ENCODE results near the gene CAMK1D.
"Not testable (repeated sequence)": the region's sequence is repeated elsewhere in the genome, so short reads cannot be mapped to it uniquely, and the experiment has no call there.

The CAMK1D gene

GRCh38 chr10:12529976-12530375 is 180.6 kb downstream of the CAMK1D start:
- DNase-seq = no peak

GRCh38 chr10:12531305-12532220 is 182.2 kb downstream of the CAMK1D start:
- DNase-seq = no peak

GRCh38 chr10:12533151-12533550 is 183.8 kb downstream of the CAMK1D start:
- DNase-seq = no peak

- DNase-seq = no peak
These were observed 184.4 kb downstream of the CAMK1D start for GRCh38 chr10:12533723-12534122.

- DNase-seq = no peak
These were observed 185.5 kb downstream of the CAMK1D start for GRCh38 chr10:12534824-12535223.

GRCh38 chr10:12535656-12536055 is 186.3 kb downstream of the CAMK1D start:
- no peak for DNase-seq

GRCh38 chr10:12538491-12538995 is 189.2 kb downstream of the CAMK1D start:
- no peak for DNase-seq

- DNase-seq = no peak
These were observed 190.2 kb downstream of the CAMK1D start for GRCh38 chr10:12539350-12540164.

GRCh38 chr10:12540341-12540781 is 191.0 kb downstream of the CAMK1D start:
- no peak for DNase-seq

- no peak for DNase-seq
These were observed 192.2 kb downstream of the CAMK1D start for GRCh38 chr10:12541446-12542067.

- no peak for DNase-seq
These were observed 192.9 kb downstream of the CAMK1D start for GRCh38 chr10:12542133-12542670.

- DNase-seq = no peak
These were observed 194.2 kb downstream of the CAMK1D start for GRCh38 chr10:12543589-12543988.

GRCh38 chr10:12546160-12546802 is 196.9 kb downstream of the CAMK1D start:
- DNase-seq = not testable (repeated sequence)

- DNase-seq = no peak
These were observed 198.0 kb downstream of the CAMK1D start for GRCh38 chr10:12547301-12547771.

GRCh38 chr10:12549297-12549696 is 199.9 kb downstream of the CAMK1D start:
- DNase-seq = no peak

GRCh38 chr10:12550994-12551393 is 201.6 kb downstream of the CAMK1D start:
- no peak for DNase-seq

GRCh38 chr10:12556039-12556438 is 206.7 kb downstream of the CAMK1D start:
- no peak for DNase-seq

- DNase-seq = no peak
These were observed 210.3 kb downstream of the CAMK1D start for GRCh38 chr10:12559578-12560178.

GRCh38 chr10:12561307-12561706 is 212.0 kb downstream of the CAMK1D start:
- DNase-seq = no peak

GRCh38 chr10:12561720-12562119 is 212.4 kb downstream of the CAMK1D start:
- no peak for DNase-seq

- no peak for DNase-seq
These were observed 214.1 kb downstream of the CAMK1D start for GRCh38 chr10:12563489-12563888.

- no peak for DNase-seq
These were observed 214.8 kb downstream of the CAMK1D start for GRCh38 chr10:12564173-12564572.
